NB4 (cell line): ENCODE measurements around the gene BICDL1.

Source experiments
- DNase-seq: peaks from one replicate; pipeline ENCODE4 v3.0.0; 2010; ENCODE audit warnings: low read depth
- H3K4me3 ChIP-seq: one replicate; pipeline ENCODE4 v1.5.1; 2011; ENCODE audit warnings: mild to moderate bottlenecking, low read depth, low read length, moderate library complexity
- CTCF ChIP-seq: IDR thresholded peaks from one replicate; pipeline ENCODE4 v1.5.1; 2012; ENCODE audit warnings: low read depth, low read length
- MAX ChIP-seq: IDR thresholded peaks from 2 replicates; pipeline ENCODE4 v1.6.1; 2011; ENCODE audit warnings: low read depth, low read length
- MYC ChIP-seq: IDR thresholded peaks from 2 replicates; pipeline ENCODE4 v1.6.1; 2011; ENCODE audit warnings: low read depth, low read length
- POLR2A ChIP-seq: IDR thresholded peaks from 2 replicates; pipeline ENCODE4 v1.6.1; 2011; ENCODE audit warnings: mild to moderate bottlenecking; ENCODE audit not compliant: insufficient read length; ENCODE audit errors: extremely low read depth

The BICDL1 gene

GRCh38 chr12:120119271-120119973, 130.4 kb downstream of the BICDL1 start:
- DNase-seq: no peak
- no peak for TF ChIP-seq CTCF
- TF ChIP-seq MYC: no peak
- no peak for TF ChIP-seq POLR2A
- no peak for TF ChIP-seq MAX
- no peak overlapping the region for H3K4me3 ChIP-seq

- no peak for TF ChIP-seq POLR2A
- TF ChIP-seq MAX: no peak
- no peak for TF ChIP-seq MYC
- no peak for TF ChIP-seq CTCF
- H3K4me3 ChIP-seq: no peak overlapping the region
Measured at GRCh38 chr12:120121343-120121742, 132.3 kb downstream of the BICDL1 start.

GRCh38 chr12:120121766-120122293, 132.8 kb downstream of the BICDL1 start:
- no peak overlapping the region for H3K4me3 ChIP-seq
- TF ChIP-seq CTCF: no peak
- TF ChIP-seq MAX: no peak
- TF ChIP-seq MYC: no peak
- no peak for TF ChIP-seq POLR2A
- DNase-seq: no peak

More at GRCh38 chr12:120121343-120121742, 132.3 kb downstream of the BICDL1 start:
- DNase-seq: no peak

GRCh38 chr12:120125029-120125428, 136.0 kb downstream of the BICDL1 start:
- no peak overlapping the region for H3K4me3 ChIP-seq
- DNase-seq: no peak
- no peak for TF ChIP-seq CTCF

GRCh38 chr12:120125792-120126634, 137.0 kb downstream of the BICDL1 start:
- no peak for TF ChIP-seq CTCF
- TF ChIP-seq POLR2A: no peak
- no peak for TF ChIP-seq MYC
- no peak for TF ChIP-seq MAX
- no peak overlapping the region for H3K4me3 ChIP-seq
- no peak for DNase-seq
